Suppressor macrophage (primary cell): Measurements from ENCODE around the gene CD247.
"Not testable (repeated sequence)": the region's sequence is repeated elsewhere in the genome, so short reads cannot be mapped to it uniquely, and the experiment has no call there.

Experiments
- DNase-seq, 4 experiments: peaks; one replicate each; pipeline ENCODE4 v3.0.0-alpha.2; 2020 to 2022
- total RNA-seq, 17 experiments: gene quantifications; one replicate each; lab custom pipeline; 2026; ENCODE audit warnings: mixed read lengths in 6 of 17, inconsistent platforms in 3 of 17; lab: John Stamatoyannopoulos, UW

The CD247 gene
- total RNA-seq = 0 to 3.4 (median 0.11) reads per million in 17 experiments

GRCh38 chr1:167518331-167518700 lies at the start of gene CD247:
TSS of gene CD247 (minus strand) at chr1:167518529. CDS start at chr1:167518465, 64 bp downstream.
- DNase-seq = no peak

DNA sequence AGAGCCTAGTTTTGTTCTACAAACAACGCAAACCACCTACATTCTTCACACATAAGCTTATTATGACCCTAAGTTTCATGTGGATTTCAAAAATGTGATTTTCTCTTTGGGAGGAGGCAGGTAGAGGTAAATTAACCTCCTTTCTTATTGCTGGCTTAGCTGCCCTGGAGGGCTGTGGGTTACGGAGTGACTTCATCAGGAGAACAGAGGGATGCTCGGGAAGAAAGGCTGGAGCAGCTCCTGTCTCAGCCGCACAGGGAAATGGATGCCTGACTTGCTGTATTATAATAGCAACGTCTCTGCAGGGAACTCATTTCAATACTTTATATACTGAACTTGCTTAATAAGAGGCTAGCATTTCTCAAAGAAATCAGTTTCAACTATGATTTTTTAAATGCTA lies 49.3 kb upstream of the CD247 start:
- DNase-seq = no peak

GRCh38 chr1:167566766-167567165 lies 48.4 kb upstream of the CD247 start:
- DNase-seq = no peak

GRCh38 chr1:167565922-167566321 lies 47.6 kb upstream of the CD247 start:
- no peak for DNase-seq

GRCh38 chr1:167564612-167565270 lies 46.4 kb upstream of the CD247 start:
- peak in 3 of 4 experiments; percentile 39 to 53 (median 47) for DNase-seq

- DNase-seq = peak; percentile 87 to 95 (median 92)
Observed at GRCh38 chr1:167563579-167564246, 45.4 kb upstream of the CD247 start.

GRCh38 chr1:167562702-167563101 lies 44.4 kb upstream of the CD247 start:
- peak in 2 of 4 experiments; percentile 64 to 69 for DNase-seq

DNA sequence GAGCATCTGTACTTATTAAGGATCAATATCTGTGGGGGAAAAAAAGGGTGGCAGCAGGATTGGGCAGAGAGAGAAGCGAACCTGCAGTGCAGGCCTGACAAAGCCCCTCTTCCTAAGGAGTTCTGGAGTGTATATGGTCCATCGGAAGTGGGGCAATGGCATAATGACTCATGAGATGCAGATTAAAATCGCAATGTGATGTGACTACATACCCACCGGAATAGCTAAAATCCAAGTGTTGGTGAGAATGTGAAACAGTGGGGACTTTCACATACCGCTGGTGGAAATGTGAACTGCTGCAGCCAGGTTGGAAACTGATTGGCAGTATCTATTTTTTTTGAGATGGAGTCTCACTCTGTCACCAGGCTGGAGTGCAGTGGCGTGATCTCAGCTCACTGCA lies 43.4 kb upstream of the CD247 start:
- DNase-seq = no peak

- peak; percentile 88 to 93 (median 90) for DNase-seq
Observed at GRCh38 chr1:167555971-167556714, 37.8 kb upstream of the CD247 start.

GRCh38 chr1:167555072-167555471 lies 36.7 kb upstream of the CD247 start:
- DNase-seq = not testable (repeated sequence)

DNA sequence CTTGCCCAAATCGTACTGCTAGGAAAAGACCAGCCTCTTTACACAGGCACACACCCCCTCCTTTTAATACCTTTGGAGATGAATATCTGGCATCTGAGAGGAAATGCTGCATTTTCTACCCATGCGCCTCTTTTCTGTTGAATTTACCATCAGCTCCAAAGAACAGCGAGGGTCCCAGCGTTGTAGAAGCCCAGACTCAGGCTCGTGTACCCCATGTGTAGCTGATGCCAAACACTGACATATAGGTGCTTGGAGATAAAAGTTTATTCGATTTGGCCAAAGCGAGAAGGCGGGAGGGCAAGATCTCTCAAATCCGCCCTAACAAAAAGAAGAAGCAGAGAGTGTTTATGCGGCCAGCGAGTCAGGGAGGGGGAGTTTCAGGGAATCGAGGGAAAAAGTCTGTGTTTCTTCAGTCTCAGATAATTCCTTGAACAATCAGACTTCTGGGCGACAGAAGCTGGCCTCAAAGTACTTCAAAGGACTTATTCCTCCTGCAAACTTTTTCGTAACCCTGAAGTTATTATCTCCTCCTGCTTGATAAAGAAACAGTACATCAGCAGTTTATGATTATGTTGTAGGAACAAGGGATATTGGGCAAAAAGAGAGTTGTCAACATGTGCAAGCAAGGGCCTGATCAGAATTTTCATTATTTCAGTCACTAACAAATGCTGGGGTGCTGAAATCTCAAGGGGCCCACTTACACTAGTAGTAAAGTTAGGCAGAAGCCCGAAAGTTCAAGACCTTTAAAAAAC lies 35.9 kb upstream of the CD247 start:
- DNase-seq = peak in 3 of 4 experiments; percentile 46 to 63 (median 54)

- DNase-seq = peak; percentile 95 to 98 (median 98)
Observed at GRCh38 chr1:167553136-167554027, 35.1 kb upstream of the CD247 start, which contains the start of gene CREG1. TSS of gene CREG1 (minus strand) at chr1:167553762.

- DNase-seq = peak in 3 of 4 experiments; percentile 49 to 66 (median 65)
Observed at GRCh38 chr1:167551362-167551761, 33.0 kb upstream of the CD247 start.

DNA sequence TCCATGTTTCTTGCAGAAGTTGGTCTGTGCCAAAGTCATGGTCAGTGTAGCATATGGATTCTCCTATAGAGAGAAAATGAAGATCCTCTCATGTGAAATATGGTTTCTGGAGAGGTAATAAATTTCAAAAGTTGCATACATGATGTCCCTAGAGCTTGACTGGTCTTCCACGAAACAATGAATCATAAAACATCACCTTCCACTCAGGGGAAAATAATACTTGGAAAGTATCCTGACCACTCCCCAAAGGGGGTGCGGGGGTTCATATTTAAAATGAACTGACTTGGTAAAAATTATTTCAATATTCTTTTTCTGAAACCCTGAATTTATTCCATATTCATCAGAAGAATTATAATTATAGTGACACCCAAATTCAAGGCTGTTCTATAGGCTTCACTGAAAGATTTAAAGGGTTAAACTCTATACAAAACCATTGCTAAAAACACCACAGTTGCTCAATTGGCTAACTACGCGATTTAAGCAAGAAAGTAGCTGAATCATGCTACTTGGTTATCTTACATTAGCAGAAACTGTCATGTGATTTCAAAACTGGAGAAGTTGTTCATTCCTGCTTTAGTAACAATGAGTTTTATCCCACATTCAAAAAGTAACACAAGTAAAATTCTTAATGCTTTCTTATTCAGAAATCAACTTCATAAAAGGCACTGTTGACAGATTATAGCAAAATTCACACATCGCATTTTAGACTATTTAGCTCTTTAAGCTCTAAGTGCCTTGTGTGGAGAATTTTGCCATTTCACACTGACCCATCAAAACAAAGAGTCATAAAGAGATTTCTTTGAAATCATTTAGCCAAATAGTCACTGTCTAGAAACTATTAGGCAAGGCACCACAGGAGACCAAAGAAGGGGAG lies 30.0 kb upstream of the CD247 start:
- peak; percentile 61 to 94 (median 78) for DNase-seq

DNA sequence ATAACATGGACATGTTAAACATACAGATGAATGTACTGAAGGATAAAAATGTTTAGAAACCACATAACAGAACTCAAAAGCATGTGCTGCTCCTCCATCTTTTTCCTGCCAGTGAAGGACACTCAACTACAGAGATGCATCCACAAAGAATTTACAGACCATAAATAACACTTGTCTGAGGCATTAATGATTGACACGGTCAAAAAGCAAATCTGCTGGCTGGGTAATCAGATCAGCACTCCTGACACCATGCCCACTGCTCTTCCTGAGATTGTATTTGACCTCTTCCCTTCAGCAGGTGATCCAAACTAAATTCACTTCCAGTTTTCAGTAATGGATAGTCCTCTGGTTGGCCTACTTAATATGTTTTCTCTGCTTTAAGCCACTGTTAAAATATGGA lies 28.6 kb upstream of the CD247 start:
- no peak for DNase-seq

DNA sequence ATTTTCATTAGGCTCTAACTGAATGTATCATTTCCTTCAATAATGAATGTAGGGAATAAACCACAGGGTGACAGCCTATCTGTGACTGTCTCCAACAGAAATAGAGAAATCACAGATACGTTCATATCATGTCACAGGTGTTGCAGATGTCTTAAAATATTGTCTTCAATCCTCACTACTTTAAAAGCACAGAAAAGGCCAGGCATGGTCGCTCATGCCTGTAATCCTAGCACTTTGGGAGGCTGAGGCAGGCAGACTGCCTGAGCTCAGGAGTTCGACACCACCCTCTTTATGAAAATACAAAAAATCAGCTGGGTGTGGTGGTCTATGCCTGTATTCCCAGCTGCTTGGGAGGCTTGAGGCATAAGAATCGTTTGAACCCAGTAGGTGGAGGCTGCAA lies 27.0 kb upstream of the CD247 start:
- no peak for DNase-seq

GRCh38 chr1:167544447-167545093 lies 26.2 kb upstream of the CD247 start:
- peak in 1 of 4 experiments; percentile 22 for DNase-seq

- no peak for DNase-seq
Observed at GRCh38 chr1:167543199-167543990, 25.1 kb upstream of the CD247 start.
